Transverse colon (tissue), 4 donors: ENCODE data around the gene B4GALT4. TPM values are rescaled to one million over a fixed set of nuclear protein-coding genes. Genes with fewer than 3 reads are reported as not detected.
A peak's percentile ranks its signal among the peaks of the same experiment; 100 is the strongest.

Experiments used
- DNase-seq: peaks from one replicate; pipeline ENCODE4 v3.0.0-alpha.2; 2019
- H3K27ac ChIP-seq, 4 donors: fragments of 200-600 bp; sonication (generic); 2 replicates each; pipeline ENCODE4 v1.5.1; 2016 to 2018; ENCODE audit warnings: inconsistent platforms in 4 of 4
- H3K27me3 ChIP-seq: fragments of 200-600 bp; sonication (generic); 2 replicates; pipeline ENCODE4 v1.5.1; 2017; ENCODE audit warnings: inconsistent platforms
- H3K36me3 ChIP-seq, 4 donors: fragments of 200-600 bp; sonication (generic); 2 replicates each; pipeline ENCODE4 v1.5.1; 2017 to 2019; ENCODE audit warnings: inconsistent platforms in 4 of 4
- H3K4me1 ChIP-seq, 4 donors: fragments of 200-600 bp; sonication (generic); 2 replicates each; pipeline ENCODE4 v1.5.1; 2017 to 2020; ENCODE audit warnings: inconsistent platforms in 4 of 4
- H3K4me3 ChIP-seq, 4 donors: fragments of 200-600 bp; sonication (generic); 1 replicate in 1 of 4; 2 replicates in 3 of 4; pipeline versions ENCODE4 v1.5.1 to v1.6.1; 2017 to 2019; ENCODE audit warnings: inconsistent platforms in 4 of 4
- H3K9me3 ChIP-seq, 2 donors: fragments of 200-600 bp; sonication (generic); 2 replicates each; pipeline ENCODE4 v1.5.1; 2017 to 2019; ENCODE audit warnings: inconsistent platforms in 2 of 2
- EP300 ChIP-seq: sonication (generic); formaldehyde crosslinking; IDR thresholded peaks from one replicate; pipeline ENCODE4 v1.6.1; 2017; ENCODE audit warnings: antibody characterized with exemption, low read depth
- POLR2A ChIP-seq: fragments of 450-650 bp; IDR thresholded peaks from one replicate; pipeline ENCODE4 v1.6.1; 2016; ENCODE audit warnings: antibody characterized with exemption, mild to moderate bottlenecking, moderate library complexity
- POLR2AphosphoS5 ChIP-seq, 3 donors: sonication (generic); formaldehyde crosslinking; IDR thresholded peaks; one replicate each; pipeline ENCODE4 v1.6.1; 2016; ENCODE audit warnings: antibody characterized with exemption in 3 of 3
- WGBS, 2 donors: methylation state at CpG; one replicate each; pipeline ENCODE4 v1.1.5; 2018; ENCODE audit warnings: low coverage in 1 of 2; 5-methylcytosine and 5-hydroxymethylcytosine counted together
- in situ Hi-C, 4 donors: fragments of 200-750 bp; cut with MboI; loops; one replicate each; pipeline versions ENCODE4 v1.15.0 to v1.15.1; 2017; ENCODE audit warnings: low sequenced_read_pairs in 3 of 4, low pct_ligation_motif_present in 1 of 4, low pct_unique_long_range_greater_than_20kb in 1 of 4
- intact Hi-C: fragments of 100-400 bp; cut with DNase I; formaldehyde crosslinking; loops from one replicate; pipeline ENCODE4 v1.15.1; 2023; ENCODE audit warnings: low total_unique reads
- total RNA-seq, 4 donors: library from RNA; depleted of rRNA; stranded (reverse); fragments of >200 nt; gene quantifications; one replicate each; pipeline ENCODE4 v1.1.0, GENCODE V29; 2016
- TF ChIP-seq, protein P1 (sequence below), 5 experiments: fragments of 200-600 bp in 3 of 5; fragments of 450-650 bp in 2 of 5; sonication (generic) in 3 of 5; IDR thresholded peaks; 1 replicate in 2 of 5; 2 replicates in 3 of 5; pipeline ENCODE4 v1.5.1; 2016 to 2017; ENCODE audit warnings: antibody characterized with exemption in 5 of 5, inconsistent platforms in 3 of 5, mild to moderate bottlenecking in 2 of 5, moderate library complexity in 1 of 5

B4GALT4 gene
- total RNA-seq, 4 donors from 2014 or later, result 27.7 to 54.2 (median 52.0) TPM

DNA sequence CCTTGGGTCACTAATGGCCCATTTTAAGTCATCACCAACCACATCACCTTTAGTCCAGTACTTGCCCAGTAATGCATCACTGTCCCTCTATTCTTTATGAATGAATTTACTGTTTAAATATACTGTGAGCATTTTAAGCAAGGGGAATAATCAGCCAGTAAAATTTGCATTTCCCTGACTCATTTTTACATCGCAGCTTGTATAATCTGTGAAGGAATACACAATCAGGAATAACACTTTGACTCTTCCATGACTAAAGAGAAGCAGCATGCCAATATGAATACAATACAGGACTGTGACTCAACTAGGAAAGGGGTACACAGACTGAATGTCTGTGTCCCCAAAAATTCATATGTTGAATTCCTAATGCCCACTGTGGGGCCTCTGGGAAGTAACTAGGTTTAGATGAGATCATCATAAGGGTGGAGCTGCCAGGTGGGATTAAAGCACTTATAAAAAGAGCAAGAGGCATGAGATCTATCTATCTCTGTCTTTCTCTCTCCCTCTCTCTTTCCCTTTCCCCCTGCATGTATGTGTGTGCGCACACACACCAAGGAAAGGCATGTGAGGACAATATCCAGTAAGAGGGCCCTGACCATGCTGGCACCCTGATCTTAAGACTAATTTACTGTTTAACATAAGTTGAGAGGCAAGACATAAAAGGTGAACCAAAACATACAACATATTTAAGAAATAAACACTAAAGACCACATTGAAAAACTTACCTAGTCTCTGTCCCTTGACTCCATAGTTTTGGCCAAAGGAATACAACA, 12.1 kb downstream of the B4GALT4 start:
- Histone ChIP-seq H3K36me3 (peaks cover 0 to 31% (median 9%) of the 10 kb centered on the region in 4 donors), H3K27me3 (no peaks in the 10 kb centered on the region), H3K4me3 (no peak overlapping the region), H3K9me3 (no peaks in the 10 kb centered on the region), H3K4me1 (peaks cover 0 to 36% (median 28%) of the 10 kb centered on the region in 4 donors), H3K27ac (peak overlapping the region in 3 of 4 donors; percentile 62 to 76 (median 75))
- 88 to 100% methylated on average over 1 to 2 of the region's 2 CpGs for WGBS, 2 donors
- TF ChIP-seq, protein P1, sequence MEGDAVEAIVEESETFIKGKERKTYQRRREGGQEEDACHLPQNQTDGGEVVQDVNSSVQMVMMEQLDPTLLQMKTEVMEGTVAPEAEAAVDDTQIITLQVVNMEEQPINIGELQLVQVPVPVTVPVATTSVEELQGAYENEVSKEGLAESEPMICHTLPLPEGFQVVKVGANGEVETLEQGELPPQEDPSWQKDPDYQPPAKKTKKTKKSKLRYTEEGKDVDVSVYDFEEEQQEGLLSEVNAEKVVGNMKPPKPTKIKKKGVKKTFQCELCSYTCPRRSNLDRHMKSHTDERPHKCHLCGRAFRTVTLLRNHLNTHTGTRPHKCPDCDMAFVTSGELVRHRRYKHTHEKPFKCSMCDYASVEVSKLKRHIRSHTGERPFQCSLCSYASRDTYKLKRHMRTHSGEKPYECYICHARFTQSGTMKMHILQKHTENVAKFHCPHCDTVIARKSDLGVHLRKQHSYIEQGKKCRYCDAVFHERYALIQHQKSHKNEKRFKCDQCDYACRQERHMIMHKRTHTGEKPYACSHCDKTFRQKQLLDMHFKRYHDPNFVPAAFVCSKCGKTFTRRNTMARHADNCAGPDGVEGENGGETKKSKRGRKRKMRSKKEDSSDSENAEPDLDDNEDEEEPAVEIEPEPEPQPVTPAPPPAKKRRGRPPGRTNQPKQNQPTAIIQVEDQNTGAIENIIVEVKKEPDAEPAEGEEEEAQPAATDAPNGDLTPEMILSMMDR (IDR thresholded peaks at IDR 0.05), result no peak
- TF ChIP-seq EP300, result no peak
- in situ Hi-C loops, result loop anchor here in 3 of 4 donors (25.0 kb wide), 1 partner anchor 341 kb away; no protein-coding TSS in a partner anchor
- no peak for DNase-seq
- intact Hi-C loops, result no loop called here

DNA sequence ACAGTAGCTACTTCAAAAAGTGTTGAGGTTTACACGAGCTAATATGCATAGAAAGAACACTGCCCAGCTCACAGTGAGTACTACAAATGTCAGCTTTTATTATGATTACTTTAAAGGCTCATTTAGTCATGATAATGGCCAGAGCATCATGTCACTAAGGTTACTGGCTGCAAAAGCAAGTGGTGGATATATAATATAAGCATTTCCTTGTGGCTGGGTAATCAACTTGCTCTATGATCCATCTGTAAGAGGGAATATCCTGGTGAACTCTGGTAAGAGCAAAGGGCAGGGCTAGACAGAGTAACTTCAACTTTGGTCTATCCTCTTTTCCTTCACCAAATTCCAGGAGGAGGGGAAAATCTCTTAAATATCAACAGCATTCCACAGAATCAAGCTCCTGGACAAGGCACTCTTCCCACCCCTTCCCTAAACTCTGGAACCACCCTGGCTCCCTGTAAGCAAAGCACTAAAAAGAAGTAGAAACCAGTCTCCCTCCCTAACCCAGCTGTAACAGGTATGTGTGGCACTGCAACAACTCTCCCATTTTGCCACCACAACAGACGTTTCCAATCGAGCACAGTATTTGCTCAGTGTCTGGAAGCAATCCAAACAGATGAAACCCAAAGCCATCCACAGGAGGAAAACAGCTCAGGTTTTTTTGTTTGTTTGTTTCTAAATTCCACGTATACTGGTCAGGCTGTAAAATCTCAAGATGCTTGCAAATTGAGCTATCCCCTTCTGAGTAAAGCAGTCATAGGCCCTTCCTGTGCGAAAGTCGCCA, 13.4 kb downstream of the B4GALT4 start:
- Histone ChIP-seq H3K4me1 (peaks cover 0 to 39% (median 28%) of the 10 kb centered on the region in 4 donors), H3K27ac (peak overlapping the region; percentile 65 to 80 (median 70)), H3K4me3 (no peak overlapping the region), H3K9me3 (no peaks in the 10 kb centered on the region), H3K36me3 (peaks cover 0 to 29% (median 11%) of the 10 kb centered on the region in 4 donors), H3K27me3 (no peaks in the 10 kb centered on the region)
- in situ Hi-C loops (loop anchor here in 3 of 4 donors (25.0 kb wide), 1 partner anchor 340 kb away; no protein-coding TSS in a partner anchor), intact Hi-C loops (no loop called here)
- TF ChIP-seq POLR2AphosphoS5 (IDR thresholded peaks at IDR 0.05) (peak in 2 of 3 donors; percentile 56 to 68), EP300 (no peak)
- DNase-seq, result no peak
- WGBS, 2 donors, result 38 to 64% methylated on average over 1 to 6 of the region's 6 CpGs

DNA sequence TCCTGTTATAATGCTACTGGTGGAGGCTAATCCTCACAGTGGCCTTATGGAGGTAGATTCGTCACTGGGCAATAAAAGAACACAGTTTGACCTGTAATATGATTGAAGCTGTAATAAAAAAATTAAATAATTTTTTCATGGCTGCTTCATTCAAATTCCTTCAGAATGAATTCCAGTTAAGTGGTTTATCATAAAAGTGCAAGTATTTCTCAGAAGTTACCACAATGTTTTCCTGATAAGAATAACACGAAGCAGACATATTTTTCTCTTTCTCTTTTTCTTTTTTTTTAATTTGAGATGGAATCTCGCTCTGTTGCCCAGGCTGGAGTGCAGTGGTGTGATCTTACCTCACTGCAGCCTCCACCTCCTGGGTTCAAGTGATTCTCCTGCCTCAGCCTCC, 15.6 kb downstream of the B4GALT4 start:
- H3K27me3 ChIP-seq, result no peaks in the 10 kb centered on the region
- H3K27ac ChIP-seq, result peak overlapping the region in 3 of 4 donors; percentile 21 to 54 (median 37)
- 62 to 69% methylated on average over 3 of the region's 3 CpGs for WGBS, 2 donors
- in situ Hi-C loops (loop anchor here in 3 of 4 donors (25.0 kb wide), 1 partner anchor 338 kb away; no protein-coding TSS in a partner anchor), intact Hi-C loops (no loop called here)
- DNase-seq, result no peak
- H3K4me3 ChIP-seq, result no peak overlapping the region
- peaks cover 0 to 60% (median 37%) of the 10 kb centered on the region in 4 donors for H3K4me1 ChIP-seq
- no peak for TF ChIP-seq POLR2AphosphoS5 (IDR thresholded peaks at IDR 0.05)
- no peak for TF ChIP-seq EP300
- TF ChIP-seq, protein P1 (IDR thresholded peaks at IDR 0.05), result no peak
- TF ChIP-seq POLR2A, result no peak
- H3K9me3 ChIP-seq, result no peaks in the 10 kb centered on the region
- peaks cover 0 to 39% (median 9%) of the 10 kb centered on the region in 4 donors for H3K36me3 ChIP-seq

DNA sequence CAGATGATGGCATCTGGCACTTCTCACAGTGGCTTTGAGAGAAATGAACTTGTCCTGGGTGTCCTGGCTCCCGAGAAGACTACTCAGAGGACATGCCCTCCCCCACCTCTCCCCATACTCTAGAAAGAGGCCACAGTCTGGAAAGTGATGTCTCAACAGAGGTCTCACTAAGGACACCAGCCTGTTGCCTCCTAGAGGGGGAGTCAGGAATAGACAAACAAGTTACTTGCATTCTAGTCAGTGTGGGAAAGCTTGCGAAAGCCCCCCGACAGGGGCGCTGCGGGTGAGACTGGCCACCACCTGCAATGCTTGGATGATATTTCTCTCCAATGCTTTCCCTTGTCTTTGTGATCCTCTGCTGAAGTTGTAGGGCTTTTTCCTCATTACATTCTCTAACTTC, 17.2 kb downstream of the B4GALT4 start:
- H3K27me3 ChIP-seq, result no peaks in the 10 kb centered on the region
- H3K27ac ChIP-seq, result no peak overlapping the region
- peaks cover 0 to 30% (median 4%) of the 10 kb centered on the region in 4 donors for H3K36me3 ChIP-seq
- WGBS, 2 donors, result 92 to 96% methylated on average over 4 to 5 of the region's 5 CpGs
- DNase-seq, result no peak
- H3K9me3 ChIP-seq, result no peaks in the 10 kb centered on the region
- in situ Hi-C loops, result no loop called here
- H3K4me1 ChIP-seq, result peaks cover 0 to 68% (median 35%) of the 10 kb centered on the region in 4 donors
- TF ChIP-seq, protein P1 (IDR thresholded peaks at IDR 0.05), result no peak
- TF ChIP-seq EP300 (no peak), POLR2A (no peak)
- intact Hi-C loops, result no loop called here
- no peak overlapping the region for H3K4me3 ChIP-seq
